C1 segment of cervical spinal cord (tissue), 14 donors: Measurements from ENCODE around the gene GJB2.

ENCODE experiments used
- DNase-seq, 14 donors: peaks; one replicate each; lab custom pipeline; 2025; lab: John Stamatoyannopoulos, UW

The GJB2 gene

GRCh38 chr13:20192158-20192835 is 441 bp downstream of the GJB2 start:
- DNase-seq = no peak

DNA sequence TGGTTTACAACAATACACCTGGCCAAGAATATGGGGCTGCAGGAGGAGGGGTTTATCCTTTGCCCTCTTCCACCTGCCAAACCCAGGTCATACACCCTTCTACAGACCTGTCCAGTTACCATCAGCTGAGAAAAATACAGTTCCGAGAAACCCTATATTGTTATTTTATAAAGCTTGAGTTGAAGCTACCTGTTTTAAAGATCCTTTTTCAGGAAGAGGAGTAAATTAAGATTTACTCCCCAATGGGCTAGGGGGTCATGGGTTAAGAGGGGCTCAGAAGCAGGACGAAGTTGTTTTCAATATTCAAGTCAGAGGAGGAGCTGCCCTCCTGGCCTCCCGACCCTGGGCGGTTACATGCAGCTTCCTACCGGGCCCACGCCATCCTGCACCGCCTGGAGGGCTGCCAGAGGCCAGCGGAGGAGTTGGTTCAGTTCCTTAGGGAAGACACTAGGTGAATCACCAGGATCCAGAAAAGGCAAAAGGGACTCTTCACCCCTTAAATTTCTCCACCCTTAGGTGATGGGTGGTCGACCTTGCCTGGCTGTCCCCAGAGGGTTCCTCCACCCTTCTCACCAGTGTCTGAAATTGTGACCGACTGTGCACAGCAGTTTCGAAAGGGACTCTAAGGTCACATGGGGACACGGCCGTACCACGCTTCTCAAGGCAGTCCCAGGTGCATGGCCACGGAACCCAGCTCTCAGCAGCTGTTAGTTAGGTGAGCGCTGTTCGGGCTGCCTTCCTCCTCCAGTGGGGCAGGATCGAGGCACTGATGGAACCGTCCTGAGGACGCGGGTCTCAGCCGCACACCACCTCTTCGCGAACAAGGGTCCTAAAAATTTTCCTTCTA is 1.2 kb downstream of the GJB2 start:
- no peak for DNase-seq

DNA sequence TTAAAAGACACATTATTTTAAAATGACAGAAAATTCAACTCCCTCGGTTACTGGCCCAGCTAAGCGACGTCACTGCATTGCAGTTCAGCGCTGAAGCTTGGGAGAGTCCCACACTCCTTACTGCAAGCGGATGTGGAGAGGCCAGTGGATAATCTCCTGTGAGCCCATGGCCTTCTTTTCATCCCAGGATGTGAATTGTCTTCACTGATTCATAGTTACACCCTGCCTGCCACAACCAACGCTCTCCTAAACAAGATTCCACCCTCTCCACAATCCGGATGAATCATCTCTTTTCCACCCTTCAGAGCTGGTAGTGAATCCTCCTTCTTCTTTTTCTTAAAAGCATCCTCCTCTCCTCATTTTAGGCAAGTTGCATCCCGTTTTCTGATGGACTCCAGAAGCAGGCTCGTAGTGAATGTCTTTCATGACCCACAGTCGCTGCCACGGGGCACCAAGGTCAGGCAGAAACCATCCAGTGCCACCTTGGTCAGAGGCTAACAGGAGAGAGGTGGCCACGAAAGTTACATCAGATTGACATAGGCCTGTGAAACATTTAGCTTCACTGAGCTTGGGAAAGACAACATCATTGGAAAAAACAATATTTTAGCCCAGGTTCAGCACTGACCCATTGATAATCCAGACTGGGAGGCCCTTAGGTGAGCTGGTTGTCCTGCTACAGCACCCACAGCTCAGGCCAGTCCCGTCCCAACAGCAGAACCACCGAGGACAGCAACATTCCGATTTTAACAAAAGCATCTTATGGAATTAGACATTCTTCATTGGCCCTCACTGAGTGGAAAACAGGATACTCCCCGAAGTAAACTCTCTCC is 2.0 kb downstream of the GJB2 start:
- no peak for DNase-seq

DNA sequence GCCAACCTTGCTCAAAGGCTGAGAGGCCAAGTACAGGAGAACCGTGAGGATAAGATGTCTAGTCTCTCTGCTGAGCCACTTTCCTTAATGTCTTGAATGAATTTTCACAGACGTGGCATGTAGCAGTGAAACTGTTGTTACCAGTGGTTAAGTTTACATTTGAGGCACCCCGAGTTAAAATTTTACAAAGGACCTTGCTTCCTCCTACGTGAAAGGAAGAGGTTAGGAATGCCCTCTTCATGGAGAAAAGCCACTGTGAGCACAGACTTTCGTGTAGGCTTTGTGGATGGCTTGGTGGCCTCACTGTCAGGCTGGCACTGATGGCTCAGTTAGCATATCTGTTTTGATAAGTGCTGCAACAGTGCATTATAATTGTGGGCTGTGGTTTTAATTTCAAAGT is 2.7 kb downstream of the GJB2 start:
- DNase-seq = no peak

- DNase-seq = no peak
Measured at GRCh38 chr13:20188667-20189553, 3.8 kb downstream of the GJB2 start.

DNA sequence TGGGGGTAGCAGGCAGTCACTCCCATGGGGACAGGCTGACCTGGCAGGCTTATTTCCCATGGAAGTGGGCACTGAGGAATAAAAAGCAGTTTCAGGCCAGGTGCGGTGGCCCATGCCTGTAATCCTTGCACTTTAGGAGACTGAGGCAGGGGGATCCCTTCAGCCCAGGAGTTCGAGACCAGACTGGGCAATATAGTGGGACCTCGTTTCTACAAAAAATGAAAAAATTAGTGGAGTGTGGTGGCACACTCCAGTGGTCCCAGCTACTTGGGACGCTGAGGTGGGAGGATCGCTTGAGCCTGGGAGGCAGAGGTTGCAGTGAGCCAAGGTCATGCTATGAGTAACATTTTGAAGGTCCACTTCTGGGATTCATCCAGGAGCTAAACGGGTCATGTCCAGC is 6.0 kb downstream of the GJB2 start:
- no peak for DNase-seq

DNA sequence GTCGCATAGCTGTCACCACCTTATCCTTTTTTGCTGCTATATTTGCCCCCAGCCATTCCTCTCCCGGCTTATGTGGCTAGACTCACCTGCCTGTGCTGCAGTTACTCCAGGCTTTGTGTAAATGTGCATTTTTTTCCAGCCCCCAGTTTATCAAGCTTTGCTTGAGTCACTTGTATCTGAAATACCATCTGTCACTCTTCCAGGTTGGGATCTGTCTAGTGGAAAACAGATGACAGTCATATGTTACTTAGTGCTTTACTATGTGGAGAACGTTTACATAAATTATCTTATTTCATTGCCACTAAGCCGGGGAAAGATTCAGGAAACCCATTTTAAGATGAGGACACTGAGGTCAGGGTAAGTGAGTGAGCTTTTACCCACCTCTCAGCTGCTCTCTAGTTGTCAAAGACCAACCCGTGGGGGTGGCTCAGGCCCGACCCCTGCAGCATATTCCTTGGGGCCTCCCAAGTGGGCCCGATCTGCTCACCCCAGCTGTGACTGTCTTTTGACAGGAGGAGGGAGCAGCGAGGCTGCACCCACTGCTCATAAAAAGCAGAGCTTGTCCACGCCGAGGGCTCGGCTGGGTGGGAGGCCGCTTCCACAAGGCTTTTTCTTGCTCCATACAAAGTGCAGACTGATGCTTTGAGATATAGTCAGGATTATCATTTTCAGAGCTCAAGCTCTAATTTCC is 7.2 kb downstream of the GJB2 start:
- DNase-seq = no peak

DNA sequence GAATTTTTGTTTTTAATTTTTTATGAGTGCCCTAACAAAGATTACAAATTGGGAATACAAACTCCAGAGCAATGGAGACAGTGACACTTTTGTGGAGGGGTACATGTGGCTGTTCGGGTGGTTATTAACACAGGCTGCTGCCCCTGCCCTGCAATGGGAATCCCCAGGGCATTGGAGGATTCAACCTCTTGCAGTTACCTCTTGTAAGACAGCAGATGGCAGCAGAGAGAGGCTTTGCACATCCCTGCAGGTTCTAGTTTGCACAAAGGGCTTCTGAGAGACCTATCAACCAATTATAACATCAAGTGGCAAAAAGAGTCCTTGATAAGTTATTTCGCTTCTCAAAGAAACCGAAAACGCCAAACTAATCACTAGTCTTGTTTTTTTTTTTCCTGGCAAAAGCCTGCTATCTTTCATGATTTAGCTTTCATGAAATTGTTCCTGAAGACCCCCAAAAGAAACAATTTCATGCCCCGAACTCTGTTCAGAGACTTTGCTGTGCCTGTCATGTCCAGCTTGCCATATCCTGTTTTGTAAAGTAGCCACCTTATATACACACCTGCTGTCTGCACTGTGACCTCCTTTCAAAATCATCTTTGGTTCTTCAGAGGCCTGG is 10.4 kb downstream of the GJB2 start:
- DNase-seq = peak in 5 of 14 donors; percentile 9 to 16 (median 14)

DNA sequence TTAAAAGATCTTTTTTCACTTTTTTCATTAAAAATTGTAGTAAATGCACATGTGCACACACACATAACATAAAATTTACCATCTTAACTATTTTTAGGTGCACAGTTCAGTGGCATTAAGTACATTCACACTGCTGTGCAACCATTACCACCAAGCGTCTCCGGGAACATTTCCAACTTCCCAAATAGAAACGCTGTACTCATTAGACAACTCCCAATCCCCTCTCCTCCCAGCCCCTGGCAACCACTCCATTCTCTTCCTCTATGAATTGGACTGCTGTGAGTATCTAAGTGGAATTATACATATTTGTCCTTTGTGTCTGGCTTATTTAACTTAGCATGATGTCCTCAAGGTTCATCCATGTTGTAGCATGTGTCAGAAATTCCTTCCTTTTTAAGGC is 11.6 kb downstream of the GJB2 start:
- DNase-seq = no peak

- DNase-seq = no peak
Measured at GRCh38 chr13:20178156-20178555, 14.6 kb downstream of the GJB2 start.

DNA sequence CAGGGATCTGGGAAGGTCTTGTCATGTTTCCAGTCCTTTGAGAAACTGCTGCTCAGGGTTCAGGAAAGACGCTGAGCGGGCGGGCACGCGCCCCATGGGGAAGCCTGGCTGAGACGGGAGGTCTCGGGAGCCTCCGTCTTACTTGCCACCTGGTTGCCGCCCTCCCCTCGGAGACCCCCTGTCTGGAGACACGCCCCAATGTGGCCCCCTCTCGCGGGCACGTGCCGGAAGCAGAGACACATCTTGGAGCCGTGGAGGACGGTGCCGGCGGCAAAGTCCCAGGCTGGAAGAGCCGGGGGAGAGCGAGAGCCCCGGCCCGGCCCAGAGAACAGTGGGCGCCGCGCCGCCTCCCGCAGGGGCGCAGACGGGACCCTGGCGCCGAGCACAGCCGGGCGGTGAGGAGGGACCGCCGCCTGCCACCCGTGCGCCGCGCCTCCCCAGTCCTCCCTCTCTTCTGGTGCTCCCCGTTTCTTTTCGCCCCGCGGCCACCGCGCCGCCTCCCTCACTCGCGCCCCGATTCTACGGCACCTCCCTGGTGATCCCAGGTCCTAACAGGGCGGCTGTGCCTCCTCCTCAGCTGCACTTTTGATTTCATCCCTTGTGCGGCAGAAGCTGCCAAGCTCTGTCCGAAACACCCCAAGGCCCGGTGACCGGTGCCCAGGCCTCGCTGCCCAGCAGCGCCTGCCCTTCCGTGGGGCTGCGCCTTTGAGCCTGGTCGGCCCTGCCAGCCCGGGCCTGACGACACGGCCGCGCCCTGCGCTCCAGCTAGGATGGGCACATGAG is 15.5 kb downstream of the GJB2 start:
- no peak for DNase-seq

DNA sequence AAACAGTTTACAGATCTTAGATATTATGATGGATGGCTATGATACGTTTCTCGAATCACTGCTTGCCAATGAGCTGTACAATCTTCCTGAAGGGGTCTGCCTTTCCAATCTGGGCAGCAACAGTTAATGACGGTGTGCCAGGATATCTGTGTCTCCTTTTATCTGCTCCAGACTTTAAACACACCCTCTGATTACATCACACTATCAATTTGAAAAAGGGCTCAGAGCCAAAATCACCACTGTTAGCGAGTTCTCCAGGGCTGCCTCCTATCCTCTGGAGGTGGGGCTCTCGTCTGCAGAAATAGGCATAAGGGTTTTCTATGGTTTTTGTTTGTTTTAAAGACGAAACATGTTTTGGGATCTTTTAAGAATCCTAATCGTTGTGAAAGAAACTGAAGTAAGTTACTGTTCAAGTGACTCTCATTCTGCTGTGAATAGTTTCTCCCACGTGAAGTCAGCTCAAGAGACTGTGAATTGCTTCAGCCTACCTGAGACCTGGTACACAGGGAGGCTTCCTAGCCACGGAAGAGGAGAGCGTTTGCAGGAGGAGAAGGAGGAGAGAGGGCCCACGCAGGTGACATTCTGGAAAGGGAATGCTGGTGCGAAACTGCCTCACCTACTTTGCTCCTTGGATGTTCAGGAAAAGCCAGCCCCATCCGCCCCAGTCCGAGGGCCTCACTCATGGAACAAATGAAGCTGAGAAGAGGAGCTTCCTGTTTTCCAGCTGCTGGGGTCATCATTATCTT is 16.7 kb downstream of the GJB2 start:
- DNase-seq = no peak

GRCh38 chr13:20175406-20175794 is 17.3 kb downstream of the GJB2 start:
- no peak for DNase-seq

GRCh38 chr13:20174656-20175405 is 17.9 kb downstream of the GJB2 start:
- DNase-seq = peak in 1 of 14 donors; percentile 21

- no peak for DNase-seq
Measured at GRCh38 chr13:20173116-20173746, 19.5 kb downstream of the GJB2 start.

- DNase-seq = no peak
Measured at GRCh38 chr13:20171364-20171763, 21.4 kb downstream of the GJB2 start.

DNA sequence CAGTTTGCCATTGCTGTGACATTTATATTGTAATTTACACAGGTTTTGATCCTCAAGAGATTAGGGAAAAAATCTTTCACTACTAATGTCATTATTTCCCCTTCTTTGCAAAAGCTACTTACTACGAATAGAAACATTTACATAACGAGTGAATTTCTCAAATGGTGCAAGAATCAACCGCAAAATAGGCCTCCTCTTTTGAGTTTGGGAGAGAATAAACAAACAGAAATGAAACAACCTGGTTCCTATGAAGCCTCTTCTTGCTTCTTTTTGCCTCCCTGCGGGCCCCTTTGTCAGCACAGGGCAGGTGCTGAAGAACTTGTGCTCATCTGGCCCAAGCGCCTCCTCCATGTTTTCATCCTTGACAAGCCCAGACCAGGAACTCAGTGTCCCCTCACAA is 21.8 kb downstream of the GJB2 start:
- no peak for DNase-seq
